Uterus (tissue), 4 donors: ENCODE measurements around the gene CBX6. TPM values are rescaled to one million over a fixed set of nuclear protein-coding genes. Genes with fewer than 3 reads are reported as not detected.

ENCODE experiments used
- DNase-seq, 2 donors: peaks; one replicate each; pipeline ENCODE4 v3.0.0-alpha.2; 2019 to 2020
- H3K27ac ChIP-seq, 2 donors: fragments of 200-600 bp; sonication (generic); 1 replicate in 1 of 2; 2 replicates in 1 of 2; pipeline ENCODE4 v1.5.1; 2016 to 2018
- H3K27me3 ChIP-seq, 2 donors: fragments of 200-600 bp; sonication (generic); one replicate each; pipeline ENCODE4 v1.5.1; 2018 to 2019; ENCODE audit warnings: control low read depth in 1 of 2
- H3K36me3 ChIP-seq, 2 donors: fragments of 200-600 bp; sonication (generic); one replicate each; pipeline ENCODE4 v1.5.1; 2019; ENCODE audit warnings: control low read depth in 1 of 2
- H3K4me1 ChIP-seq, 2 donors: fragments of 200-600 bp; sonication (generic); one replicate each; pipeline ENCODE4 v1.5.1; 2018 to 2019; ENCODE audit warnings: control low read depth in 1 of 2
- H3K4me3 ChIP-seq, 2 donors: fragments of 200-600 bp; sonication (generic); 1 replicate in 1 of 2; 2 replicates in 1 of 2; pipeline ENCODE4 v1.5.1; 2018 to 2019; ENCODE audit warnings: mild to moderate bottlenecking in 1 of 2
- H3K9me3 ChIP-seq, 2 donors: fragments of 200-600 bp; sonication (generic); one replicate each; pipeline ENCODE4 v1.5.1; 2019; ENCODE audit warnings: control low read depth in 1 of 2
- POLR2A ChIP-seq, 2 donors: fragments of 450-650 bp; IDR thresholded peaks; one replicate each; pipeline ENCODE4 v1.6.1; 2016; ENCODE audit warnings: antibody characterized with exemption in 2 of 2, mild to moderate bottlenecking in 1 of 2, moderate library complexity in 1 of 2
- intact Hi-C: fragments of 100-400 bp; cut with DNase I; formaldehyde crosslinking; loops from one replicate; pipeline ENCODE4 v1.15.1; 2023; ENCODE audit warnings: low total_unique reads
- total RNA-seq, 4 donors: library from RNA; depleted of rRNA in 3 of 4; stranded (reverse); fragments of >200 nt in 3 of 4; gene quantifications; one replicate each; pipeline versions ENCODE4 v1.1.0 to v1.2.4, GENCODE V29; 2014 to 2023
- TF ChIP-seq, protein P1 (sequence below), 4 experiments: fragments of 200-600 bp in 2 of 4; fragments of 450-650 bp in 2 of 4; sonication (generic) in 2 of 4; IDR thresholded peaks; one replicate each; pipeline ENCODE4 v1.5.1; 2016 to 2019; ENCODE audit warnings: antibody characterized with exemption in 4 of 4, mild to moderate bottlenecking in 2 of 4, moderate library complexity in 1 of 4
- donor health status: DM: yes; HTN: yes; CAD: no.

Gene CBX6
- total RNA-seq, 4 donors from 2014 or later = 11.0 to 145 (median 56.4) TPM

DNA sequence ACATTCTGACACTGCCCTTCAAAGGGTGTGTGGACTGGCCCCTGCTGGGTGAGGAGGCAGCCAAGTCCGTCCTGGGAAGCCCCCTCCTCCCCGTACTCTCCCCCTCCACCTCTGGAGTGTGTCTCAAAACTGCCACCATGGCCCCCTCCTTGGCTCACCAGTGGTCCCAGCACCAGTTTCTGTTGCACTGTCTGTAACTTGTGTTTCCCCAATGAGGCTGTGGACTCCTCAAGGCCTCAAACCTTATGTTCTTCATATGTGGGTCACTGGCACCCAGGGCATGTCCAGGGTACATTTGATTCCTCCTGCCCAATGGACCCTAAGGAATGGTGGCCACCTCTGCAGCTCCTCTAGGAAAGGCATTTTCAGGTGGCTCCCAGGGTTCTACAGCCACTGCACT lies 21.6 kb downstream of the CBX6 start:
- no peak overlapping the region for H3K27ac ChIP-seq
- intact Hi-C loops = no loop called here
- no peaks in the 10 kb centered on the region for H3K36me3 ChIP-seq
- H3K4me1 ChIP-seq = no peaks in the 10 kb centered on the region
- no peak overlapping the region for H3K4me3 ChIP-seq
- H3K27me3 ChIP-seq = no peaks in the 10 kb centered on the region
- no peak for DNase-seq
- no peaks in the 10 kb centered on the region for H3K9me3 ChIP-seq
- TF ChIP-seq, protein P1, sequence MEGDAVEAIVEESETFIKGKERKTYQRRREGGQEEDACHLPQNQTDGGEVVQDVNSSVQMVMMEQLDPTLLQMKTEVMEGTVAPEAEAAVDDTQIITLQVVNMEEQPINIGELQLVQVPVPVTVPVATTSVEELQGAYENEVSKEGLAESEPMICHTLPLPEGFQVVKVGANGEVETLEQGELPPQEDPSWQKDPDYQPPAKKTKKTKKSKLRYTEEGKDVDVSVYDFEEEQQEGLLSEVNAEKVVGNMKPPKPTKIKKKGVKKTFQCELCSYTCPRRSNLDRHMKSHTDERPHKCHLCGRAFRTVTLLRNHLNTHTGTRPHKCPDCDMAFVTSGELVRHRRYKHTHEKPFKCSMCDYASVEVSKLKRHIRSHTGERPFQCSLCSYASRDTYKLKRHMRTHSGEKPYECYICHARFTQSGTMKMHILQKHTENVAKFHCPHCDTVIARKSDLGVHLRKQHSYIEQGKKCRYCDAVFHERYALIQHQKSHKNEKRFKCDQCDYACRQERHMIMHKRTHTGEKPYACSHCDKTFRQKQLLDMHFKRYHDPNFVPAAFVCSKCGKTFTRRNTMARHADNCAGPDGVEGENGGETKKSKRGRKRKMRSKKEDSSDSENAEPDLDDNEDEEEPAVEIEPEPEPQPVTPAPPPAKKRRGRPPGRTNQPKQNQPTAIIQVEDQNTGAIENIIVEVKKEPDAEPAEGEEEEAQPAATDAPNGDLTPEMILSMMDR (IDR thresholded peaks at IDR 0.05) = no peak
- TF ChIP-seq POLR2A (IDR thresholded peaks at IDR 0.05) = no peak

DNA sequence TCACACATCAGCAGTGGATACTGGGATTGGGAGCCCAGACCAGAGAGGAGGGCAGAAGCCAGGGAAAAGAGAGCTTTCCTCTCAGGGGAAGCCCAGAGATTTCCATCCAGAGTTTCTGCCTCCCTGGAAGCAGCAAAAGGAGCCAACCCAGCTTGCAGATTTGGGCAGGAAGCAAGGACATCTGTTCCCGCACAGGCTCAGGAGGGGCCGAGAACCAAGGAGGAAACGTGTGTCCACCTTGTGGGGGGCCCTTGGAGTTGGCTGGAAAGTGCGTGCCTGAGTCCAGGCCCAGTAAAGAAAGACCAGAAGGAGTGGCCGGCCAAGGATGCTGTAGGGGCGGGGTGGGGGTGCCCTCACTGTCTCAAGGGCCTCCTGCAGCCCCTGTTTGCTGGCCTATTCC lies 22.2 kb downstream of the CBX6 start:
- Histone ChIP-seq H3K27me3 (no peaks in the 10 kb centered on the region), H3K4me1 (no peaks in the 10 kb centered on the region), H3K36me3 (no peaks in the 10 kb centered on the region), H3K4me3 (no peak overlapping the region), H3K9me3 (no peaks in the 10 kb centered on the region), H3K27ac (no peak overlapping the region)
- DNase-seq = no peak
- intact Hi-C loops = no loop called here
- no peak for TF ChIP-seq POLR2A (IDR thresholded peaks at IDR 0.05)
- TF ChIP-seq, protein P1 (IDR thresholded peaks at IDR 0.05) = no peak

GRCh38 chr22:38846412-38846811 lies 25.6 kb downstream of the CBX6 start:
- TF ChIP-seq, protein P1 (IDR thresholded peaks at IDR 0.05) = no peak
- no peak for TF ChIP-seq POLR2A (IDR thresholded peaks at IDR 0.05)
- Histone ChIP-seq H3K27ac (no peak overlapping the region), H3K4me3 (no peak overlapping the region), H3K4me1 (peaks cover 0 to 10% of the 10 kb centered on the region in 2 donors), H3K27me3 (no peaks in the 10 kb centered on the region), H3K36me3 (no peaks in the 10 kb centered on the region), H3K9me3 (no peaks in the 10 kb centered on the region)
- intact Hi-C loops = no loop called here
- DNase-seq = no peak

DNA sequence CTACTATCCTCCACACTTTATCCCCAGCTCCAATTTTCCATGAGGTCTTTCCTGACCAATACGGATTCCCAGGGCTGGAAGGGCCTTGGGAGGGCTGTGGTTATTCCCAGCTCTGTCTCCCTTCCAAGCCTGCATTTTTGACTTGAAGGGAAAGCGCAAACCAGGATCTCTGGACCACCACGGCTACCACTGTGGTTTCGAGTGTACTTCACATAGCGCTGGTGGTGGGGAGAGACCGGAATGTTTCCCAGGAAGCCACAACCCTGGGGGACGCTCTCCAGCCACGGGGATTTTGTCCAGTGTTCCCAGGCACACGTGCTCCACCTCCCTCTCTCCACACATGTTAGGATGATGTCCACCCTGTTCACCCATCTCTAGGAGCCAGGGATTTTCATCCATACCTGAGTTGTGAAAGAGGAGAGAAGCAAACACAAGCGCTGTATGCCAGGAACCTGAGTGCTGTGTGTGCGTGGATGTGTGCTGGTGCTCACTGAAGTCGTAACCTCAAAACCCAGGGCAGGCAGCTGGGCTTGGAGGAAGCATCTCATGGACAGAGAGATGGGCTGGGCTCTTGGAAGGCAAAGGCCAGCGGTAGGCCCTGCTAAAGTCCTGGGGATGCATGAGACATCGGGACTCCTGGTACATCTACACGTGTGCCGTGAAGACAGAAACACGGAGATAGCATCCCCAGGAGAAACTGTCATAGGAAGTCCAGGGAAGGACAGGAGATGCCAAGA lies 26.8 kb downstream of the CBX6 start:
- peak overlapping the region in 1 of 2 donors; percentile 80 for H3K27ac ChIP-seq
- intact Hi-C loops = no loop called here
- no peaks in the 10 kb centered on the region for H3K9me3 ChIP-seq
- H3K36me3 ChIP-seq = no peaks in the 10 kb centered on the region
- H3K4me1 ChIP-seq = peaks cover 0 to 10% of the 10 kb centered on the region in 2 donors
- H3K27me3 ChIP-seq = no peaks in the 10 kb centered on the region
- TF ChIP-seq, protein P1 (IDR thresholded peaks at IDR 0.05) = no peak
- no peak for TF ChIP-seq POLR2A (IDR thresholded peaks at IDR 0.05)
- DNase-seq = no peak
- no peak overlapping the region for H3K4me3 ChIP-seq

GRCh38 chr22:38844315-38845003 lies 27.6 kb downstream of the CBX6 start:
- no peak for TF ChIP-seq POLR2A (IDR thresholded peaks at IDR 0.05)
- TF ChIP-seq, protein P1 (IDR thresholded peaks at IDR 0.05) = no peak
- DNase-seq = no peak
- Histone ChIP-seq H3K27ac (peak overlapping the region; percentile 64 to 80), H3K9me3 (no peaks in the 10 kb centered on the region), H3K4me1 (peaks cover 0 to 10% of the 10 kb centered on the region in 2 donors), H3K4me3 (peak overlapping the region in 1 of 2 donors; percentile 44), H3K36me3 (no peaks in the 10 kb centered on the region), H3K27me3 (no peaks in the 10 kb centered on the region)
- intact Hi-C loops = no loop called here
